Endodermal cell (in vitro differentiated cells): ENCODE measurements around the gene PROP1. TPM values are rescaled to one million over a fixed set of nuclear protein-coding genes. Genes with fewer than 3 reads are reported as not detected.
"Not testable (repeated sequence)": the region's sequence is repeated elsewhere in the genome, so short reads cannot be mapped to it uniquely, and the experiment has no call there.

ENCODE experiments used
- DNase-seq: peaks from one replicate; pipeline ENCODE4 v3.0.0-alpha.2; 2017
- H3K27ac ChIP-seq: 2 replicates; pipeline ENCODE4 v1.5.1; 2013; ENCODE audit warnings: mild to moderate bottlenecking, low read depth, low read length, moderate library complexity
- H3K27me3 ChIP-seq: 2 replicates; pipeline ENCODE4 v1.6.1; 2013; ENCODE audit warnings: mild to moderate bottlenecking, low read length, moderate library complexity; ENCODE audit not compliant: insufficient read depth, control insufficient read depth, poor library complexity, severe bottlenecking
- H3K36me3 ChIP-seq: 2 replicates; pipeline ENCODE4 v1.7.0; 2013; ENCODE audit warnings: mild to moderate bottlenecking, low read length, moderate library complexity; ENCODE audit not compliant: control insufficient read depth, insufficient read depth
- H3K4me1 ChIP-seq: one replicate; pipeline ENCODE4 v1.7.0; 2013; ENCODE audit warnings: low read length; ENCODE audit not compliant: control insufficient read depth, insufficient read depth
- H3K4me3 ChIP-seq: 2 replicates; pipeline ENCODE4 v1.5.1; 2013; ENCODE audit warnings: mild to moderate bottlenecking, low read length, moderate library complexity
- H3K9ac ChIP-seq: 2 replicates; pipeline ENCODE4 v1.6.1; 2013; ENCODE audit warnings: mild to moderate bottlenecking, low read length, moderate library complexity; ENCODE audit not compliant: poor library complexity, severe bottlenecking; ENCODE audit errors: extremely low read depth
- H3K9me3 ChIP-seq: 2 replicates; pipeline ENCODE4 v1.6.1; 2013; ENCODE audit warnings: mild to moderate bottlenecking, low read length, moderate library complexity; ENCODE audit not compliant: control insufficient read depth
- H3K27ac Mint-ChIP-seq: 2 replicates; pipeline ENCODE4 v1.8.0; 2020; ENCODE audit warnings: mixed read lengths
- H3K27me3 Mint-ChIP-seq: 2 replicates; pipeline ENCODE4 v1.8.0; 2021; ENCODE audit warnings: mild to moderate bottlenecking, mixed read lengths; ENCODE audit not compliant: insufficient read depth
- H3K36me3 Mint-ChIP-seq: 2 replicates; pipeline ENCODE4 v1.8.0; 2020; ENCODE audit warnings: low read depth, mixed read lengths
- H3K4me1 Mint-ChIP-seq: 2 replicates; pipeline ENCODE4 v1.8.0; 2020; ENCODE audit warnings: mixed read lengths
- H3K4me3 Mint-ChIP-seq: 2 replicates; pipeline ENCODE4 v1.8.0; 2020; ENCODE audit warnings: mild to moderate bottlenecking, moderate library complexity, mixed read lengths
- H3K9me3 Mint-ChIP-seq: 2 replicates; pipeline ENCODE4 v1.8.0; 2020; ENCODE audit warnings: mild to moderate bottlenecking, mixed read lengths
- WGBS, 2 experiments: methylation state at CpG; one replicate each; pipeline versions ENCODE4 v1.1.5 to v1.1.7; 2013; ENCODE audit warnings: missing lambda C conversion rate in 2 of 2, mixed read lengths in 1 of 2; ENCODE audit not compliant: insufficient coverage in 1 of 2, insufficient read length in 1 of 2; 5-methylcytosine and 5-hydroxymethylcytosine counted together
- total RNA-seq, 2 donors: library from RNA; stranded (reverse); fragmentation: NEBNext Ultra II Directional in 1 of 2; extraction: Animal tissue kit (Norgen Biotek cat#: 25700) in 1 of 2; gene quantifications; 2 replicates in 1 of 2; 3 replicates in 1 of 2; pipeline ENCODE4 v1.2.1, GENCODE V29; 2021
- TF ChIP-seq, protein P1 (sequence below): fragments of 200-600 bp; sonication (generic); conservative IDR thresholded peaks from 2 replicates; pipeline ENCODE4 v1.5.0; 2021; ENCODE audit warnings: antibody characterized with exemption, mild to moderate bottlenecking

The PROP1 gene
- total RNA-seq, 2 donors from 2014 or later = not detected

DNA sequence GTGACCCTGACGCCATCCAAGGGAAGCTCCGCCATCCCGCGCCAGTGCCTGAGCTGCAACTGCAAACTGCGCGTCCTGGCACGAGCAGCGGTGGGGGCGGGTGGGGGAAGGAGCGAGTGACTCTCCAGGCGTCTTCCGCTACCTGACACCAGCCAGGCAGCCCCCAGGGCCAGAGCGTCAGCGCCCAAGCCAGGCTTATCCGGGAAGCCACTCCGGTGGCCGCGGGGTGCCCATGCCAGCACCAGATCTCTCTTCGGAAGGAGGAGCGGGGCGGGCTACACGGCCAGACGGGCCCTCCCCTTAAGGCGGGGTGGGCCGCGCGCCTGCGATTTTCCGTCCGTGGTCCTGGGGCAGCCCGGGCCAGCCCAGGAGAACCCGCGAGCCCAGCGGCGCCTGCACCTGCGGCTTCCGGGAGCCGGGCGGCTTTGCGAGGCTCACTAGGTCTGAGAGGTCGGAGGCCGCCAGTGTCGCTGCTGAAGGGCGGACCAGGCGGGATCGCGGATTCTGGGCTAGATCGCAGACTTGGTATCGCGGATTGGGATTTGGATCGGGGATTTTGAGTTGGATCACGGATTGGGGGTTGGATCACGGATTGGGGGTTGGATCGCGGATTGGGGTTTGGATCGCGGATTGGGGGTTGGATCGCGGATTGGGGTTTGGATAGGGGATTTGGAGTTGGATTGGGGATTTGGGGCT, 10.6 kb upstream of the PROP1 start:
- not testable (repeated sequence) for H3K36me3 ChIP-seq, H3K27me3 ChIP-seq, H3K9ac ChIP-seq, H3K27ac ChIP-seq, H3K27ac Mint-ChIP-seq, H3K4me1 Mint-ChIP-seq, H3K36me3 Mint-ChIP-seq, H3K9me3 Mint-ChIP-seq, H3K9me3 ChIP-seq, H3K4me1 ChIP-seq, H3K27me3 Mint-ChIP-seq, H3K4me3 ChIP-seq
- H3K4me3 Mint-ChIP-seq = peak overlapping the region; percentile 39
- peak; percentile 56 for DNase-seq
- WGBS, 2 experiments = 97% methylated on average over 11 of the region's 59 CpGs; no CpG with 5 or more reads in 1 of the 2 experiments

DNA sequence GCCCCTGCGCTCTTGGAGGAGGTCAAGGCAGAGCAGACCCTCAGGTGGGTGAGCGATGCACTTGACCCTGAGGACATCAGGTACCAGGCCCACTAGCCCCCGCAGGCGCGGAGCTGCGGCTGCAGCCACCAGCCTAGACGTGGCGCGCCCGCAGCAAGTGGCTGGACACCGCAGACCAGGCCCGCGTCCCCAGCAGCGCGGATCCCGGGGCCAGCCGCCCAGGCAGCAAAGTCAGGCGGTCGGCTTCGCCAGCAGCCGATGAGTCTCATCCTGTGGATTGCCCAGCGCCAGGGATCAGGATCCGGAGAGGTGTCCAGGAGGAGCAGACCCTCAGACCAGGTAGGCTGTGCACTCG, 10.1 kb upstream of the PROP1 start:
- H3K36me3 Mint-ChIP-seq, H3K9me3 ChIP-seq, H3K9ac ChIP-seq, H3K27me3 ChIP-seq, DNase-seq, H3K36me3 ChIP-seq, H3K27ac ChIP-seq, H3K4me1 Mint-ChIP-seq, H3K4me1 ChIP-seq, H3K4me3 ChIP-seq, H3K9me3 Mint-ChIP-seq, H3K4me3 Mint-ChIP-seq, H3K27ac Mint-ChIP-seq, H3K27me3 Mint-ChIP-seq: not testable (repeated sequence)
- WGBS, 2 experiments = no CpG with 5 or more reads among the region's 24 CpGs

- Histone ChIP-seq H3K4me1 (no peaks in the 10 kb centered on the region), H3K4me3 (no peak overlapping the region), H3K27me3 (no peaks in the 10 kb centered on the region), H3K27ac (no peak overlapping the region), H3K9ac (no peak overlapping the region), H3K9me3 (no peaks in the 10 kb centered on the region), H3K36me3 (no peaks in the 10 kb centered on the region)
- no peak for DNase-seq
- H3K4me3 Mint-ChIP-seq = no peak overlapping the region
- WGBS, 2 experiments = 71 to 92% methylated on average over 1 of the region's 1 CpG
- no peaks in the 10 kb centered on the region for H3K36me3 Mint-ChIP-seq
- no peak overlapping the region for H3K27ac Mint-ChIP-seq
- H3K27me3 Mint-ChIP-seq = peaks cover 14% of the 10 kb centered on the region
- no peaks in the 10 kb centered on the region for H3K9me3 Mint-ChIP-seq
- TF ChIP-seq, protein P1, sequence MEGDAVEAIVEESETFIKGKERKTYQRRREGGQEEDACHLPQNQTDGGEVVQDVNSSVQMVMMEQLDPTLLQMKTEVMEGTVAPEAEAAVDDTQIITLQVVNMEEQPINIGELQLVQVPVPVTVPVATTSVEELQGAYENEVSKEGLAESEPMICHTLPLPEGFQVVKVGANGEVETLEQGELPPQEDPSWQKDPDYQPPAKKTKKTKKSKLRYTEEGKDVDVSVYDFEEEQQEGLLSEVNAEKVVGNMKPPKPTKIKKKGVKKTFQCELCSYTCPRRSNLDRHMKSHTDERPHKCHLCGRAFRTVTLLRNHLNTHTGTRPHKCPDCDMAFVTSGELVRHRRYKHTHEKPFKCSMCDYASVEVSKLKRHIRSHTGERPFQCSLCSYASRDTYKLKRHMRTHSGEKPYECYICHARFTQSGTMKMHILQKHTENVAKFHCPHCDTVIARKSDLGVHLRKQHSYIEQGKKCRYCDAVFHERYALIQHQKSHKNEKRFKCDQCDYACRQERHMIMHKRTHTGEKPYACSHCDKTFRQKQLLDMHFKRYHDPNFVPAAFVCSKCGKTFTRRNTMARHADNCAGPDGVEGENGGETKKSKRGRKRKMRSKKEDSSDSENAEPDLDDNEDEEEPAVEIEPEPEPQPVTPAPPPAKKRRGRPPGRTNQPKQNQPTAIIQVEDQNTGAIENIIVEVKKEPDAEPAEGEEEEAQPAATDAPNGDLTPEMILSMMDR = no peak
- no peaks in the 10 kb centered on the region for H3K4me1 Mint-ChIP-seq
Measured at GRCh38 chr5:177997846-177998245, 1.8 kb upstream of the PROP1 start.

DNA sequence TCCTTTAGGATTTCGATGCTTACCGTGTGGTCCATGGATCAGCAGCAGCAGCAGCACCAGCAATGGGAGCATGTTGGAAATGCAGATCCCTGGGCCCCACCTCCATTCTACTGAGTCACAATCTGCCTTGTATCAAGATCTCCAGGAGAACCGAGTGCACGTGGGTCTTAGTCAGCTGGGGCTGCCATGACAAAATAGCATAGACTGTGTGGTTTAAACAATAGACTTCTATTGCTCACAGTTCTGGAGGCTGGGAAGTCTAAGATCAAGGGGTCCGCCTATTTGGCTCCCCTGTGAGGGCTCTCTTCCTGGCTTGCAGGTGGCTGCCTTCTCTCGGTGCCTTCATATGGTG, 1.3 kb upstream of the PROP1 start:
- WGBS, 2 experiments = 87 to 89% methylated on average over 6 of the region's 6 CpGs
- H3K4me1 Mint-ChIP-seq = no peaks in the 10 kb centered on the region
- no peaks in the 10 kb centered on the region for H3K9me3 Mint-ChIP-seq
- no peak overlapping the region for H3K9ac ChIP-seq
- no peaks in the 10 kb centered on the region for H3K4me1 ChIP-seq
- H3K27ac ChIP-seq = no peak overlapping the region
- H3K27me3 ChIP-seq = no peaks in the 10 kb centered on the region
- no peaks in the 10 kb centered on the region for H3K9me3 ChIP-seq
- H3K4me3 ChIP-seq = no peak overlapping the region
- H3K27me3 Mint-ChIP-seq = peaks cover 14% of the 10 kb centered on the region
- no peaks in the 10 kb centered on the region for H3K36me3 ChIP-seq
- TF ChIP-seq, protein P1 = no peak
- no peak overlapping the region for H3K27ac Mint-ChIP-seq
- DNase-seq = no peak
- H3K36me3 Mint-ChIP-seq = no peaks in the 10 kb centered on the region
- no peak overlapping the region for H3K4me3 Mint-ChIP-seq
